OCI-LY7 (cell line): ENCODE data around the gene CTNNA2. TPM values are rescaled to one million over a fixed set of nuclear protein-coding genes. Genes with fewer than 3 reads are reported as not detected.

ENCODE experiments used
- BruUV-seq: library from RNA; stranded (reverse); fragments of 400-500 nt; replicated peaks from 2 replicates; lab custom pipeline; 2021; lab: Mats Ljungman, UMichigan
- CTCF ChIA-PET: fragments of 300-600 bp; sonication (Branson Sonifier 250); formaldehyde crosslinking; loops from one replicate; lab custom pipeline; 2022; ENCODE audit warnings: antibody characterized with exemption; ENCODE audit not compliant: unreplicated experiment; lab: Charles Lee
- POLR2A ChIA-PET: fragments of 300-600 bp; sonication (Branson Sonifier 250); formaldehyde crosslinking; loops from one replicate; lab custom pipeline; 2022; ENCODE audit warnings: antibody characterized with exemption; lab: Charles Lee
- DNase-seq: peaks from one replicate; pipeline ENCODE4 v3.0.0-alpha.2; 2015; ENCODE audit warnings: low spot score
- H2AFZ ChIP-seq: fragments of 200-600 bp; sonication (generic), shearing (Covaris generic); 2 replicates; pipeline ENCODE4 v1.6.1; 2014; ENCODE audit warnings: mild to moderate bottlenecking, antibody characterized with exemption, low read length, moderate library complexity
- H3K27ac ChIP-seq: fragments of 200-600 bp; sonication (generic); 2 replicates; pipeline ENCODE4 v1.5.1; 2014; ENCODE audit warnings: mixed run types, low read depth, mild to moderate bottlenecking, moderate library complexity, low read length, inconsistent platforms; ENCODE audit not compliant: poor library complexity, severe bottlenecking
- H3K36me3 ChIP-seq: fragments of 200-600 bp; sonication (generic); 2 replicates; pipeline ENCODE4 v1.6.1; 2014; ENCODE audit warnings: mild to moderate bottlenecking, antibody characterized with exemption, low read length, moderate library complexity, mixed read lengths; ENCODE audit not compliant: insufficient read depth
- H3K4me1 ChIP-seq: fragments of 200-600 bp; sonication (generic); 2 replicates; pipeline ENCODE4 v1.5.1; 2014; ENCODE audit warnings: mild to moderate bottlenecking, low read length; ENCODE audit not compliant: insufficient read depth, poor library complexity, severe bottlenecking
- H3K4me2 ChIP-seq: fragments of 200-600 bp; sonication (generic); 2 replicates; pipeline ENCODE4 v1.6.1; 2014; ENCODE audit warnings: mild to moderate bottlenecking, low read length
- H3K4me3 ChIP-seq: fragments of 200-600 bp; sonication (generic); 2 replicates; pipeline ENCODE4 v1.5.1; 2014; ENCODE audit warnings: mild to moderate bottlenecking, low read depth, low read length; ENCODE audit not compliant: poor library complexity, severe bottlenecking
- H3K79me2 ChIP-seq: fragments of 200-600 bp; sonication (generic); 2 replicates; pipeline ENCODE4 v1.6.1; 2016; ENCODE audit warnings: low read depth, mild to moderate bottlenecking, low read length, moderate library complexity, mixed read lengths; ENCODE audit not compliant: insufficient read depth
- H3K9me2 ChIP-seq: fragments of 200-600 bp; sonication (generic); 2 replicates; pipeline ENCODE4 v1.6.1; 2016; ENCODE audit warnings: mild to moderate bottlenecking, low read length, mixed read lengths; ENCODE audit not compliant: insufficient read depth
- H3K9me3 ChIP-seq: fragments of 200-600 bp; sonication (generic); 2 replicates; pipeline ENCODE4 v1.6.1; 2014; ENCODE audit warnings: mild to moderate bottlenecking, mixed run types, low read length, mixed read lengths
- H4K20me1 ChIP-seq: fragments of 200-600 bp; sonication (generic); 2 replicates; pipeline ENCODE4 v1.6.1; 2014; ENCODE audit warnings: mild to moderate bottlenecking, antibody characterized with exemption, low read length, moderate library complexity, mixed read lengths; ENCODE audit not compliant: insufficient read depth
- EZH2phosphoT487 ChIP-seq: fragments of 200-600 bp; sonication (generic); IDR thresholded peaks from 2 replicates; pipeline ENCODE4 v1.6.1; 2018; ENCODE audit warnings: low read depth, borderline replicate concordance, mild to moderate bottlenecking, mixed run types, antibody characterized with exemption, low read length, moderate library complexity, mixed read lengths
- intact Hi-C: fragments of 100-400 bp; cut with micrococcal nuclease; formaldehyde crosslinking; loops from one replicate; pipeline ENCODE4 v1.10.0; 2022; ENCODE audit not compliant: unreplicated experiment
- total RNA-seq, 2 experiments: library from RNA; depleted of rRNA in 1 of 2; stranded (reverse); fragments of >200 nt in 1 of 2; shearing (Covaris generic) in 1 of 2; gene quantifications; 2 replicates each; pipeline ENCODE4 v1.2.3, GENCODE V29; 2014 to 2022
- TF ChIP-seq, protein P1 (sequence below): fragments of 200-600 bp; sonication (generic); conservative IDR thresholded peaks from 2 replicates; pipeline ENCODE4 v1.5.1; 2014; ENCODE audit warnings: mild to moderate bottlenecking, antibody characterized with exemption, low read length, moderate library complexity, mixed read lengths

The CTNNA2 gene
- total RNA-seq, 2 experiments from 2014 or later: 0.19 to 2.7 TPM

DNA sequence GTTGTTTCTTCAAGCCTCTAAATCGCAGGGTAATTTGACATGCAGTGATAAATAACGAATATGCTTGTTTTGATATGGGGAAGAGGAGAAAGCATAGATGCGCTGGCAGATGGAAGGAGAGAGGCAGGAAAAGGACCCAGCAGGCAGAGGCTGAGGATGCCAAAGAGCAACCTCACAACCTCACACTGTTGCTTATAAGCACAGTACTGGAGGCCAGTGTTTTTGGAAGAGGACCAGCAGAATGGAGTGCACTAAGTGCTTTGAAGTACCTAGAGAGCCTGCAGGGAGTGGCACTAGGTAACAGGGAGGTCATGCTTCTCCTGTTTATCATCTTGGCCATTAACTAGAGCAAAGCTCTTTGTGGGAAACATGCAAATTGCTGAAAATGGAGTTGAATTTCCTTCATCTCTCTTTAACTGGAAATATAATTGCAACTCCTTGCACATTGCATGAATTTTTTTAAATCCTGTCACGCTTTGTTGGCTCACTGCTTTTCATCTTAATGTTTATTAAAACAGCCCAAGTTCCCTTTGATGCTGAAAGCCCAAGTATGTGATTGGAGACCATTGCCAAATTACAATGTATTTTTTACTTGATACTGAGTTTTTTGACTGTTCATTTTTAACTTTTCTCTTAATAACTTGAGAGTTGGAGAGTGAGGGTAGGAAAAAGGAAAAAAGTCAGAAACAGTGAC lies 555.3 kb downstream of the CTNNA2 start:
- Histone ChIP-seq H4K20me1 (no peaks in the 10 kb centered on the region), H3K9me2 (no peaks in the 10 kb centered on the region), H3K4me1 (no peaks in the 10 kb centered on the region), H3K36me3 (no peaks in the 10 kb centered on the region), H3K4me3 (no peak overlapping the region), H3K27ac (no peak overlapping the region), H3K79me2 (no peaks in the 10 kb centered on the region), H2AFZ (no peak overlapping the region), H3K4me2 (no peak overlapping the region), H3K9me3 (no peaks in the 10 kb centered on the region)
- POLR2A ChIA-PET: interaction anchor here (0.8 to 1.7 kb wide), 2 partner anchors 11 to 237 kb away, joined by 3 to 4 read pairs; no protein-coding TSS in a partner anchor
- intact Hi-C loops: no loop called here
- CTCF ChIA-PET: no interaction called here
- no peak for DNase-seq
- TF ChIP-seq EZH2phosphoT487: no peak
- TF ChIP-seq, protein P1, sequence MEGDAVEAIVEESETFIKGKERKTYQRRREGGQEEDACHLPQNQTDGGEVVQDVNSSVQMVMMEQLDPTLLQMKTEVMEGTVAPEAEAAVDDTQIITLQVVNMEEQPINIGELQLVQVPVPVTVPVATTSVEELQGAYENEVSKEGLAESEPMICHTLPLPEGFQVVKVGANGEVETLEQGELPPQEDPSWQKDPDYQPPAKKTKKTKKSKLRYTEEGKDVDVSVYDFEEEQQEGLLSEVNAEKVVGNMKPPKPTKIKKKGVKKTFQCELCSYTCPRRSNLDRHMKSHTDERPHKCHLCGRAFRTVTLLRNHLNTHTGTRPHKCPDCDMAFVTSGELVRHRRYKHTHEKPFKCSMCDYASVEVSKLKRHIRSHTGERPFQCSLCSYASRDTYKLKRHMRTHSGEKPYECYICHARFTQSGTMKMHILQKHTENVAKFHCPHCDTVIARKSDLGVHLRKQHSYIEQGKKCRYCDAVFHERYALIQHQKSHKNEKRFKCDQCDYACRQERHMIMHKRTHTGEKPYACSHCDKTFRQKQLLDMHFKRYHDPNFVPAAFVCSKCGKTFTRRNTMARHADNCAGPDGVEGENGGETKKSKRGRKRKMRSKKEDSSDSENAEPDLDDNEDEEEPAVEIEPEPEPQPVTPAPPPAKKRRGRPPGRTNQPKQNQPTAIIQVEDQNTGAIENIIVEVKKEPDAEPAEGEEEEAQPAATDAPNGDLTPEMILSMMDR: no peak
- BruUV-seq: no TSS peak

- H3K9me3 ChIP-seq: no peaks in the 10 kb centered on the region
- no peak overlapping the region for H3K4me3 ChIP-seq
- H3K36me3 ChIP-seq: no peaks in the 10 kb centered on the region
- DNase-seq: no peak
- H4K20me1 ChIP-seq: no peaks in the 10 kb centered on the region
- H3K27ac ChIP-seq: no peak overlapping the region
- H3K4me2 ChIP-seq: no peak overlapping the region
- no peak for TF ChIP-seq EZH2phosphoT487
- TF ChIP-seq, protein P1: no peak
- no peak overlapping the region for H2AFZ ChIP-seq
- ChIA-PET CTCF (no interaction called here), POLR2A (no interaction called here)
- H3K4me1 ChIP-seq: no peaks in the 10 kb centered on the region
- intact Hi-C loops: loop anchor here (10.0 kb wide), 1 partner anchor 164 kb away; no protein-coding TSS in a partner anchor
- no peaks in the 10 kb centered on the region for H3K9me2 ChIP-seq
- BruUV-seq: no TSS peak
- H3K79me2 ChIP-seq: no peaks in the 10 kb centered on the region
These were observed 557.7 kb downstream of the CTNNA2 start for GRCh38 chr2:80070587-80070986.

DNA sequence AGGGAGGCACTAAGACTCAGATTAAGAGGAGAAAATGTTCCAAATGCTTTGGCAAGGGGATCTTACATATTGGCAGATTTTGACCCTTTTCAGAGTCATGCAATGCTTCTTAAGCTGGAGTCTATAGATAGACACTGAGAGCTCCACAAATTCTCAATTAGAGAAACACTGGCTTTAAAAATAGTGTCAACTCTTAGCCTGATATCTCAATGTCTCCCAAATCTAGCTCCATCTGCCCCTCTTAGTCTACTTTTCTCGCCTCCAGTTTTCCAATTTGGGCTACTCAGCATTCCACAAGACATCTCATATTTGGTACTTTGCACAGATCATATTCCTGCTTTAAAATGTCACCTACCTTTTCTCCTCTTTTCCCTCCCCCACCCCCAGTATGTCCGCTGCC lies 559.1 kb downstream of the CTNNA2 start:
- H2AFZ ChIP-seq: no peak overlapping the region
- no peaks in the 10 kb centered on the region for H3K9me3 ChIP-seq
- intact Hi-C loops: loop anchor here (10.0 kb wide), 1 partner anchor 163 kb away; no protein-coding TSS in a partner anchor
- DNase-seq: no peak
- no peak overlapping the region for H3K4me2 ChIP-seq
- H3K4me1 ChIP-seq: no peaks in the 10 kb centered on the region
- ChIA-PET POLR2A (interaction anchor here (0.7 kb wide), 1 partner anchor 276 kb away, joined by 4 read pairs; no protein-coding TSS in a partner anchor), CTCF (no interaction called here)
- H3K4me3 ChIP-seq: no peak overlapping the region
- BruUV-seq: no TSS peak
- H3K36me3 ChIP-seq: no peaks in the 10 kb centered on the region
- no peaks in the 10 kb centered on the region for H3K79me2 ChIP-seq
- H4K20me1 ChIP-seq: no peaks in the 10 kb centered on the region
- TF ChIP-seq EZH2phosphoT487: no peak
- TF ChIP-seq, protein P1: no peak
- H3K9me2 ChIP-seq: no peaks in the 10 kb centered on the region
- no peak overlapping the region for H3K27ac ChIP-seq
